ENCODE measurements around the gene NBEA. TPM values are rescaled to one million over a fixed set of nuclear protein-coding genes. Genes with fewer than 3 reads are reported as not detected.

The NBEA gene
- total and polyA plus RNA-seq, 11 donors, result 5.0 to 39.2 (median 23.2) TPM

DNA sequence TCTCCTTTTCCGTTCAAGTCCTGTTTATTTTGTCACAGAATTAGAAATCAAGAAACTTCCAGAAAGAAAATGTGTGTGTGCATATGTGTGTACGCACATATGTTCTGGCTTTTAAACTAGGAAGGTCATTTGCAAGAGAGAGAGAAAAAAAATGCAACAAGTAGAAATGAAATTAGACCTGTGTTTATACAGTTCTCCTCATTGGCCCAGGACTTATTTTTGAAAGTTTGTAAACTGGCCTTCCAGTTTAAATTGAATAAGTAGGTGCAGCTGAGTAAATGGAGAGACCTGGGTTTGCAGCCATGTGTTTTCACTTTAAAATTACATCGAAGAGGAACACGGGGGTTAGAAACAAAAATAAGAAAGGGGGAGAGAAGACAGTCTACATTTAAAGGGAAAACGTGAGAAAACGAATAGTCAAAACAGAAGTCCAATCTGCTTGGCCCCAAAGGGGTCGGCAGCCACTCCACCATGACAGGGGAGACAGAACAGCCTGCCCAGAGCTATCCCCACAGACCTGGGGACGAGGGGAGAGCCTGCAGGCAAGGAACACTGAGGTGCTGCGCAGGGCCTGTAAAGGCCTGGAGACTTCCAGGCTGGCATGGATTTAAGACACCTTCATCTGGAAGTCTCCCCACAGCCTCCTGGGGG, 751.2 kb downstream of the NBEA start:
- intact Hi-C loops (cut with DNase I), result no loop called here
- 78 to 83% (median 81%) methylated on average over 9 of the region's 9 CpGs for WGBS, 4 donors
- no peak for DNase-seq

DNA sequence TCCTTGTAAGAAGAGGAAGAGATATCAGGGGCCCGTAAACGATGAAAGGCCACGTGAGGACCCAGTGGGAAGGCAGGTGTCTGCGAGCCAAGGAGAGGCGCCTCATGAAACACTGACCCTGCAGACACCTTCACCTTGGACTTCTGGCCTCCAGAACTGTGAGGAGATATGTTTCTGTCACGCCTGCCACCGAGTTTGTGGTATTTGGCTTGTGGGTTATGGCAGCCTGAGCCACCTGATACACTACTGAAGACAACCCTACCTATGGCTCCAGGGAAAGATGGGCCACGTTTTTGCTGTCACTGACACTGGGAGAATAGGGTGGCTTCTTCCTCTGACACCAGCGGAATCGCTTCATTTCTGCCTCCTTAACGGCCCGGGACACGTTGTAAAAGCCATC, 752.0 kb downstream of the NBEA start:
- DNase-seq (no peak), ATAC-seq (no peak)
- WGBS, 4 donors, result 89 to 94% (median 93%) methylated on average over 13 of the region's 13 CpGs
- no peak for TF ChIP-seq POLR2A (IDR thresholded peaks at IDR 0.05)
- TF ChIP-seq, protein P1, sequence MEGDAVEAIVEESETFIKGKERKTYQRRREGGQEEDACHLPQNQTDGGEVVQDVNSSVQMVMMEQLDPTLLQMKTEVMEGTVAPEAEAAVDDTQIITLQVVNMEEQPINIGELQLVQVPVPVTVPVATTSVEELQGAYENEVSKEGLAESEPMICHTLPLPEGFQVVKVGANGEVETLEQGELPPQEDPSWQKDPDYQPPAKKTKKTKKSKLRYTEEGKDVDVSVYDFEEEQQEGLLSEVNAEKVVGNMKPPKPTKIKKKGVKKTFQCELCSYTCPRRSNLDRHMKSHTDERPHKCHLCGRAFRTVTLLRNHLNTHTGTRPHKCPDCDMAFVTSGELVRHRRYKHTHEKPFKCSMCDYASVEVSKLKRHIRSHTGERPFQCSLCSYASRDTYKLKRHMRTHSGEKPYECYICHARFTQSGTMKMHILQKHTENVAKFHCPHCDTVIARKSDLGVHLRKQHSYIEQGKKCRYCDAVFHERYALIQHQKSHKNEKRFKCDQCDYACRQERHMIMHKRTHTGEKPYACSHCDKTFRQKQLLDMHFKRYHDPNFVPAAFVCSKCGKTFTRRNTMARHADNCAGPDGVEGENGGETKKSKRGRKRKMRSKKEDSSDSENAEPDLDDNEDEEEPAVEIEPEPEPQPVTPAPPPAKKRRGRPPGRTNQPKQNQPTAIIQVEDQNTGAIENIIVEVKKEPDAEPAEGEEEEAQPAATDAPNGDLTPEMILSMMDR (IDR thresholded peaks at IDR 0.05), result no peak
- Histone ChIP-seq H3K9me3 (no peaks in the 10 kb centered on the region), H3K4me3 (no peak overlapping the region), H3K4me1 (peaks cover 0 to 8% (median 0%) of the 10 kb centered on the region in 12 donors), H3K36me3 (no peaks in the 10 kb centered on the region), H3K27me3 (no peaks in the 10 kb centered on the region), H3K27ac (no peak overlapping the region)
- intact Hi-C loops (cut with DNase I), result no loop called here

More for the DNA sequence above, 751.2 kb downstream of the NBEA start:
- no peaks in the 10 kb centered on the region for H3K27me3 ChIP-seq
- peaks cover 0 to 8% (median 0%) of the 10 kb centered on the region in 12 donors for H3K4me1 ChIP-seq
- no peaks in the 10 kb centered on the region for H3K9me3 ChIP-seq
- ATAC-seq, result no peak
- TF ChIP-seq POLR2A (IDR thresholded peaks at IDR 0.05), result no peak
- H3K4me3 ChIP-seq, result no peak overlapping the region
- H3K36me3 ChIP-seq, result no peaks in the 10 kb centered on the region
- H3K27ac ChIP-seq, result no peak overlapping the region

GRCh38 chr13:35694549-35695447, 752.7 kb downstream of the NBEA start:
- ATAC-seq (no peak), DNase-seq (no peak)
- Histone ChIP-seq H3K4me1 (peaks cover 0 to 14% (median 0%) of the 10 kb centered on the region in 12 donors), H3K27me3 (no peaks in the 10 kb centered on the region), H3K9me3 (no peaks in the 10 kb centered on the region), H3K36me3 (no peaks in the 10 kb centered on the region), H3K4me3 (no peak overlapping the region), H3K27ac (no peak overlapping the region)
- TF ChIP-seq, protein P1 (IDR thresholded peaks at IDR 0.05), result no peak
- no peak for TF ChIP-seq POLR2A (IDR thresholded peaks at IDR 0.05)
- intact Hi-C loops (cut with DNase I), result no loop called here
- 86 to 92% (median 87%) methylated on average over 25 to 26 of the region's 26 CpGs for WGBS, 4 donors

GRCh38 chr13:35695448-35695770, 753.3 kb downstream of the NBEA start:
- intact Hi-C loops (cut with DNase I), result no loop called here
- H3K4me3 ChIP-seq, result no peak overlapping the region
- no peaks in the 10 kb centered on the region for H3K27me3 ChIP-seq
- peaks cover 0 to 17% (median 0%) of the 10 kb centered on the region in 12 donors for H3K4me1 ChIP-seq
- H3K36me3 ChIP-seq, result no peaks in the 10 kb centered on the region
- TF ChIP-seq, protein P1 (IDR thresholded peaks at IDR 0.05), result no peak
- no peak for TF ChIP-seq POLR2A (IDR thresholded peaks at IDR 0.05)
- no peaks in the 10 kb centered on the region for H3K9me3 ChIP-seq
- H3K27ac ChIP-seq, result no peak overlapping the region
- ATAC-seq (no peak), DNase-seq (no peak)
- WGBS, 4 donors, result 85 to 92% (median 91%) methylated on average over 13 to 15 of the region's 15 CpGs

Measured in heart left ventricle (tissue), 16 donors.